GM12878 (cell line): Measurements from ENCODE around the gene PCDH15. TPM values are rescaled to one million over a fixed set of nuclear protein-coding genes. Genes with fewer than 3 reads are reported as not detected.

Source experiments
- ATAC-seq: fragments of 200-7000 bp; cut with Tn5 transposase; 3 replicates; pipeline ENCODE4 v1.9.1; 2020; ENCODE audit warnings: mild to moderate bottlenecking, moderate library complexity
- BruUV-seq: library from RNA; stranded (reverse); fragments of 400-500 nt; replicated peaks from 2 replicates; lab custom pipeline; 2021; lab: Mats Ljungman, UMichigan
- CTCF ChIA-PET: fragments of 300-600 bp; sonication (Branson Sonifier 250); formaldehyde crosslinking; extraction: SDS; loops from one replicate; lab custom pipeline; 2021; ENCODE audit warnings: inconsistent platforms; lab: Yijun Ruan, JAX
- POLR2A ChIA-PET: fragments of 350-600 bp; formaldehyde crosslinking; extraction: SDS; loops from one replicate; lab custom pipeline; 2021; ENCODE audit warnings: inconsistent platforms; lab: Charles Lee
- RAD21 ChIA-PET: fragments of 300-600 bp; sonication (Branson Sonifier 250); formaldehyde crosslinking; loops from one replicate; lab custom pipeline; 2023; ENCODE audit warnings: antibody characterized with exemption; ENCODE audit not compliant: unreplicated experiment; lab: Charles Lee
- SMC1A ChIA-PET: fragments of 300-600 bp; sonication (Branson Sonifier 250); formaldehyde crosslinking; loops from one replicate; lab custom pipeline; 2023; ENCODE audit not compliant: unreplicated experiment, uncharacterized antibody; lab: Charles Lee
- DNase-seq: peaks from one replicate; pipeline ENCODE4 v3.0.0-alpha.2; 2011; ENCODE audit warnings: low read depth, low spot score
- FAIRE-seq: peaks from 3 replicates; lab custom pipeline; 2011; peaks lifted over from hg19 to GRCh38; lab: Jason Lieb, UNC
- H2AFZ ChIP-seq: 2 replicates; pipeline ENCODE4 v1.6.0; 2011; ENCODE audit warnings: low read depth, low read length, control low read depth; ENCODE audit not compliant: control insufficient read depth
- H3K27ac ChIP-seq: 2 replicates; pipeline ENCODE4 v1.5.1; 2011; ENCODE audit warnings: control low read depth; ENCODE audit not compliant: control insufficient read depth, insufficient read depth
- H3K27me3 ChIP-seq, 2 experiments: replicated peaks in 1 of 2; 2 replicates each; pipeline versions ENCODE4 v1.6.0 to v1.6.1; 2011; ENCODE audit warnings: low read length in 1 of 2; ENCODE audit not compliant: control insufficient read depth in 2 of 2, insufficient read depth in 2 of 2
- H3K36me3 ChIP-seq, 2 experiments: 2 replicates each; pipeline ENCODE4 v1.5.1; 2011; ENCODE audit warnings: low read length in 1 of 2; ENCODE audit not compliant: control insufficient read depth in 2 of 2, insufficient read depth in 2 of 2
- H3K4me1 ChIP-seq: 2 replicates; pipeline ENCODE4 v1.6.1; 2011; ENCODE audit warnings: mild to moderate bottlenecking, low read length, moderate library complexity, mixed read lengths; ENCODE audit not compliant: control insufficient read depth, insufficient read depth
- H3K4me2 ChIP-seq: 2 replicates; pipeline ENCODE4 v1.6.0; 2011; ENCODE audit warnings: control low read depth; ENCODE audit not compliant: control insufficient read depth, insufficient read depth
- H3K4me3 ChIP-seq: fragments of 200-600 bp; sonication (generic); 2 replicates; pipeline ENCODE4 v1.5.1; 2016
- H3K79me2 ChIP-seq: 2 replicates; pipeline ENCODE4 v1.6.0; 2011; ENCODE audit warnings: low read length; ENCODE audit not compliant: control insufficient read depth, insufficient read depth
- H3K9ac ChIP-seq: 2 replicates; pipeline ENCODE4 v1.8.0; 2011; ENCODE audit warnings: low read length, control low read depth, mixed read lengths; ENCODE audit not compliant: control insufficient read depth, insufficient read depth
- H3K9me3 ChIP-seq: replicated peaks from 3 replicates; pipeline ENCODE4 v1.5.1; 2011; ENCODE audit warnings: mild to moderate bottlenecking, low read length; ENCODE audit not compliant: control insufficient read depth, insufficient read depth
- H4K20me1 ChIP-seq: 2 replicates; pipeline ENCODE4 v1.6.0; 2011; ENCODE audit not compliant: control insufficient read depth, insufficient read depth
- IKZF1 ChIP-seq: fragments of 450-650 bp; conservative IDR thresholded peaks from 2 replicates; pipeline ENCODE4 v1.6.1; 2017; ENCODE audit warnings: antibody characterized with exemption, mild to moderate bottlenecking
- MTA3 ChIP-seq: IDR thresholded peaks from 2 replicates; pipeline ENCODE4 v1.6.1; 2012; ENCODE audit warnings: low read length, inconsistent platforms, borderline replicate concordance
- MXI1 ChIP-seq: fragments of 150-350 bp; IDR thresholded peaks from 2 replicates; pipeline ENCODE4 v1.6.1; 2011; ENCODE audit warnings: low read depth, mild to moderate bottlenecking, inconsistent platforms, low read length, improper control_type of control experiment
- PAX8 ChIP-seq: fragments of 450-650 bp; IDR thresholded peaks from 2 replicates; pipeline ENCODE4 v1.6.1; 2017; ENCODE audit warnings: mild to moderate bottlenecking, moderate library complexity
- SIN3A ChIP-seq: IDR thresholded peaks from 2 replicates; pipeline ENCODE4 v1.6.1; 2012; ENCODE audit warnings: low read depth, low read length, improper control_type of control experiment
- SMC3 ChIP-seq: IDR thresholded peaks from 2 replicates; pipeline ENCODE4 v1.6.1; 2011; ENCODE audit warnings: low read length, improper control_type of control experiment, borderline replicate concordance
- SREBF1 ChIP-seq: IDR thresholded peaks from 2 replicates; pipeline ENCODE4 v1.6.1; 2012; ENCODE audit warnings: mild to moderate bottlenecking, low read length
- TCF12 ChIP-seq: IDR thresholded peaks from 2 replicates; pipeline ENCODE4 v1.6.1; 2011; ENCODE audit warnings: low read depth, mild to moderate bottlenecking, low read length
- YBX1 ChIP-seq: fragments of 450-650 bp; IDR thresholded peaks from 2 replicates; pipeline ENCODE4 v1.6.1; 2016; ENCODE audit warnings: antibody characterized with exemption
- YY1 ChIP-seq: IDR thresholded peaks from 2 replicates; pipeline ENCODE4 v1.6.1; 2011; ENCODE audit warnings: low read depth, mild to moderate bottlenecking, low read length
- ZNF217 ChIP-seq: fragments of 450-650 bp; IDR thresholded peaks from 2 replicates; pipeline ENCODE4 v1.6.1; 2017; ENCODE audit warnings: antibody characterized with exemption, mild to moderate bottlenecking
- WGBS: methylation state at CpG from one replicate; pipeline ENCODE4 v1.1.6; 2016; ENCODE audit warnings: low lambda C conversion rate; ENCODE audit not compliant: insufficient replicate concordance, insufficient coverage; ENCODE audit errors: missing lambda C conversion rate; 5-methylcytosine and 5-hydroxymethylcytosine counted together
- in situ Hi-C: fragments of 300-500 bp; cut with MboI; formaldehyde crosslinking; loops from 9 replicates; pipeline ENCODE4 v1.14.3; 2018; ENCODE audit warnings: mixed read lengths
- intact Hi-C: fragments of 100-400 bp; cut with micrococcal nuclease; formaldehyde crosslinking; loops from one replicate; pipeline ENCODE4 v1.14.2; 2022; ENCODE audit not compliant: unreplicated experiment
- polyA plus RNA-seq, 11 experiments: library from polyadenylated mRNA; depleted of rRNA in 4 of 11; unstranded in 6 of 11; stranded (reverse) in 5 of 11; fragments of >200 nt; fragmentation: Nextera tagmentation in 4 of 11; fragmentation: Illumina TruSeq in 1 of 11; extraction: Ambion mirVana in 4 of 11; extraction: Trizol in 1 of 11; gene quantifications; 1 replicate in 1 of 11; 2 replicates in 10 of 11; pipeline versions ENCODE4 v1.2.1 to v1.2.3, GENCODE V29; 2011 to 2016; ENCODE audit warnings: inconsistent platforms in 2 of 11, missing spikeins in 2 of 11, low read depth in 1 of 11
- total RNA-seq, 4 experiments: library from RNA; depleted of rRNA in 3 of 4; stranded (reverse); fragments of >200 nt in 3 of 4; fragmentation: Illumina TruSeq in 1 of 4; extraction: Trizol in 1 of 4; gene quantifications; 2 replicates each; pipeline versions ENCODE4 v1.2.1 to v1.2.3, GENCODE V29; 2013 to 2021
- TF ChIP-seq, protein P1 (sequence below): IDR thresholded peaks from 2 replicates; pipeline ENCODE4 v1.6.1; 2011; ENCODE audit warnings: mild to moderate bottlenecking, low read depth, low read length, moderate library complexity; ENCODE audit not compliant: insufficient replicate concordance
- TF ChIP-seq, protein P2 (sequence below): fragments of 450-650 bp; IDR thresholded peaks from 2 replicates; pipeline ENCODE4 v1.6.1; 2017; ENCODE audit warnings: mild to moderate bottlenecking, moderate library complexity
- TF ChIP-seq, protein P3 (sequence below): fragments of 150-350 bp; IDR thresholded peaks from 2 replicates; pipeline ENCODE4 v1.6.1; 2014; ENCODE audit warnings: mild to moderate bottlenecking, low read depth, low read length

PCDH15 gene
- total and polyA plus RNA-seq, 10 of the 15 experiments (the other 5 are each of a cell fraction or from before 2014, with no cell fraction given): 0.03 to 0.52 (median 0.07) TPM; not detected in 6

DNA sequence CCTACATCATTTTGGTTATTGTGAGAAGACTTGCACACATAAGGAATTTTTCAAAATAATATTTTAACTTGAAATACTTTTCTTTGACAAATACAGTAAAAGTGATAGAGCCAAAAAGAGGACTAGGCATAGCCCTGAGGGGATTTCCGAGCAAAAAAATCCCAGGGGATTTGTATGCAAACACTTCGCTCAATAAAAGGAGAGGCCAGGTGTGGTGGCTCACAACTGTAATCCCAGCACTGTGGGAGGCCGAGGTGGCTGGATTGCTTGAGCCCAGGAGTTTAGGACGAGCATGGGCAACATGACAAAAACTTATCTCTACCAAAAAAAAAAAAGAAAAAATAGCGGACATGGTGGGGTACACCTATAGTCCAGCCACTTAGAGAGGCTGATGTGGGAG, 193.0 kb downstream of the PCDH15 start:
- H3K4me2 ChIP-seq: no peak overlapping the region
- H3K4me3 ChIP-seq: no peak overlapping the region
- in situ Hi-C loops (no loop called here), intact Hi-C loops (no loop called here)
- no peaks in the 10 kb centered on the region for H3K9me3 ChIP-seq
- no peak for ATAC-seq
- no peak for TF ChIP-seq PAX8
- TF ChIP-seq SIN3A: no peak
- no peak for TF ChIP-seq ZNF217
- no peak for TF ChIP-seq SMC3
- TF ChIP-seq, protein P1, sequence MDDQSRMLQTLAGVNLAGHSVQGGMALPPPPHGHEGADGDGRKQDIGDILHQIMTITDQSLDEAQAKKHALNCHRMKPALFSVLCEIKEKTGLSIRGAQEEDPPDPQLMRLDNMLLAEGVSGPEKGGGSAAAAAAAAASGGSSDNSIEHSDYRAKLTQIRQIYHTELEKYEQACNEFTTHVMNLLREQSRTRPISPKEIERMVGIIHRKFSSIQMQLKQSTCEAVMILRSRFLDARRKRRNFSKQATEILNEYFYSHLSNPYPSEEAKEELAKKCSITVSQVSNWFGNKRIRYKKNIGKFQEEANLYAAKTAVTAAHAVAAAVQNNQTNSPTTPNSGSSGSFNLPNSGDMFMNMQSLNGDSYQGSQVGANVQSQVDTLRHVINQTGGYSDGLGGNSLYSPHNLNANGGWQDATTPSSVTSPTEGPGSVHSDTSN: no peak
- no peak for TF ChIP-seq TCF12
- TF ChIP-seq, all 136 proteins: peak for 0
- no peaks in the 10 kb centered on the region for H3K4me1 ChIP-seq
- FAIRE-seq (no peak), DNase-seq (no peak)
- no peaks in the 10 kb centered on the region for H4K20me1 ChIP-seq
- ChIA-PET POLR2A (no interaction called here), SMC1A (no interaction called here), CTCF (no interaction called here), RAD21 (no interaction called here)
- no peak overlapping the region for H3K27ac ChIP-seq
- no TSS peak for BruUV-seq
- H3K9ac ChIP-seq: no peak overlapping the region
- no peaks in the 10 kb centered on the region for H3K27me3 ChIP-seq
- WGBS: 52% methylated on average over 5 of the region's 5 CpGs
- no peaks in the 10 kb centered on the region for H3K36me3 ChIP-seq
- no peak overlapping the region for H2AFZ ChIP-seq
- H3K79me2 ChIP-seq: no peaks in the 10 kb centered on the region

DNA sequence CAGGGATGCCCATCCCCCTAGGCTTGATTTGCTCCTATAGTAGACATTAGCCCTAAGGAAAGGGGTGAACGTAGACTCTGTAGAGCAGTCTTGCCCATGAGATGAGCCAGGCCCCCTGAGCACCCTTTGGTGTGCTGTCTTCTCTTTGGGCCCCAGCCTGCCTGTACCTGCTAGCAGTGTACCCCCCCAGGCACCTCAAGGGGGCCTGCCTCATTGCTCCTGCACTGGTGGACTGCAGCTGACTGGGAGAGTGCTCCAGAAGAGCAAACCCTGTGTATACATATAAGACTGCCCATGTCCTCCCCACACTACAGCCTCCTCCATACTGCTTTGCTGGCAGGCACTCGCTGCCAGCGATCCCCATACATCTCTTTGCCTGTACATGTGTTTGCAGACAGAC, 206.7 kb downstream of the PCDH15 start:
- BruUV-seq: no TSS peak
- ChIA-PET CTCF (no interaction called here), POLR2A (no interaction called here), SMC1A (no interaction called here), RAD21 (no interaction called here)
- no peak for ATAC-seq
- WGBS: 0% methylated on average over 3 of the region's 3 CpGs
- H3K4me2 ChIP-seq: no peak overlapping the region
- in situ Hi-C loops: no loop called here
- no peak for FAIRE-seq
- H3K79me2 ChIP-seq: no peaks in the 10 kb centered on the region
- H3K27me3 ChIP-seq: no peaks in the 10 kb centered on the region
- no peaks in the 10 kb centered on the region for H3K4me1 ChIP-seq
- H3K4me3 ChIP-seq: no peak overlapping the region
- H3K9me3 ChIP-seq: no peaks in the 10 kb centered on the region
- intact Hi-C loops: no loop called here
- H3K36me3 ChIP-seq: no peaks in the 10 kb centered on the region
- no peaks in the 10 kb centered on the region for H4K20me1 ChIP-seq
- no peak overlapping the region for H2AFZ ChIP-seq
- no peak for DNase-seq
- H3K27ac ChIP-seq: no peak overlapping the region
- H3K9ac ChIP-seq: no peak overlapping the region
- TF ChIP-seq YBX1 (no peak), YY1 (no peak), SREBF1 (no peak), IKZF1 (no peak), MTA3 (no peak), MXI1 (no peak)
- TF ChIP-seq, protein P2, sequence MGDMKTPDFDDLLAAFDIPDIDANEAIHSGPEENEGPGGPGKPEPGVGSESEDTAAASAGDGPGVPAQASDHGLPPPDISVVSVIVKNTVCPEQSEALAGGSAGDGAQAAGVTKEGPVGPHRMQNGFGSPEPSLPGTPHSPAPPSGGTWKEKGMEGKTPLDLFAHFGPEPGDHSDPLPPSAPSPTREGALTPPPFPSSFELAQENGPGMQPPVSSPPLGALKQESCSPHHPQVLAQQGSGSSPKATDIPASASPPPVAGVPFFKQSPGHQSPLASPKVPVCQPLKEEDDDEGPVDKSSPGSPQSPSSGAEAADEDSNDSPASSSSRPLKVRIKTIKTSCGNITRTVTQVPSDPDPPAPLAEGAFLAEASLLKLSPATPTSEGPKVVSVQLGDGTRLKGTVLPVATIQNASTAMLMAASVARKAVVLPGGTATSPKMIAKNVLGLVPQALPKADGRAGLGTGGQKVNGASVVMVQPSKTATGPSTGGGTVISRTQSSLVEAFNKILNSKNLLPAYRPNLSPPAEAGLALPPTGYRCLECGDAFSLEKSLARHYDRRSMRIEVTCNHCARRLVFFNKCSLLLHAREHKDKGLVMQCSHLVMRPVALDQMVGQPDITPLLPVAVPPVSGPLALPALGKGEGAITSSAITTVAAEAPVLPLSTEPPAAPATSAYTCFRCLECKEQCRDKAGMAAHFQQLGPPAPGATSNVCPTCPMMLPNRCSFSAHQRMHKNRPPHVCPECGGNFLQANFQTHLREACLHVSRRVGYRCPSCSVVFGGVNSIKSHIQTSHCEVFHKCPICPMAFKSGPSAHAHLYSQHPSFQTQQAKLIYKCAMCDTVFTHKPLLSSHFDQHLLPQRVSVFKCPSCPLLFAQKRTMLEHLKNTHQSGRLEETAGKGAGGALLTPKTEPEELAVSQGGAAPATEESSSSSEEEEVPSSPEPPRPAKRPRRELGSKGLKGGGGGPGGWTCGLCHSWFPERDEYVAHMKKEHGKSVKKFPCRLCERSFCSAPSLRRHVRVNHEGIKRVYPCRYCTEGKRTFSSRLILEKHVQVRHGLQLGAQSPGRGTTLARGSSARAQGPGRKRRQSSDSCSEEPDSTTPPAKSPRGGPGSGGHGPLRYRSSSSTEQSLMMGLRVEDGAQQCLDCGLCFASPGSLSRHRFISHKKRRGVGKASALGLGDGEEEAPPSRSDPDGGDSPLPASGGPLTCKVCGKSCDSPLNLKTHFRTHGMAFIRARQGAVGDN: no peak
- TF ChIP-seq, protein P3, sequence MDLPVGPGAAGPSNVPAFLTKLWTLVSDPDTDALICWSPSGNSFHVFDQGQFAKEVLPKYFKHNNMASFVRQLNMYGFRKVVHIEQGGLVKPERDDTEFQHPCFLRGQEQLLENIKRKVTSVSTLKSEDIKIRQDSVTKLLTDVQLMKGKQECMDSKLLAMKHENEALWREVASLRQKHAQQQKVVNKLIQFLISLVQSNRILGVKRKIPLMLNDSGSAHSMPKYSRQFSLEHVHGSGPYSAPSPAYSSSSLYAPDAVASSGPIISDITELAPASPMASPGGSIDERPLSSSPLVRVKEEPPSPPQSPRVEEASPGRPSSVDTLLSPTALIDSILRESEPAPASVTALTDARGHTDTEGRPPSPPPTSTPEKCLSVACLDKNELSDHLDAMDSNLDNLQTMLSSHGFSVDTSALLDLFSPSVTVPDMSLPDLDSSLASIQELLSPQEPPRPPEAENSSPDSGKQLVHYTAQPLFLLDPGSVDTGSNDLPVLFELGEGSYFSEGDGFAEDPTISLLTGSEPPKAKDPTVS: no peak
